GM12878 (cell line): ENCODE results near the gene IL22. TPM values are rescaled to one million over a fixed set of nuclear protein-coding genes. Genes with fewer than 3 reads are reported as not detected.

Experiments
- ATAC-seq: fragments of 200-7000 bp; cut with Tn5 transposase; 3 replicates; pipeline ENCODE4 v1.9.1; 2020; ENCODE audit warnings: mild to moderate bottlenecking, moderate library complexity
- BruUV-seq: library from RNA; stranded (reverse); fragments of 400-500 nt; replicated peaks from 2 replicates; lab custom pipeline; 2021; lab: Mats Ljungman, UMichigan
- CTCF ChIA-PET: fragments of 300-600 bp; sonication (Branson Sonifier 250); formaldehyde crosslinking; extraction: SDS; loops from one replicate; lab custom pipeline; 2021; ENCODE audit warnings: inconsistent platforms; lab: Yijun Ruan, JAX
- POLR2A ChIA-PET: fragments of 350-600 bp; formaldehyde crosslinking; extraction: SDS; loops from one replicate; lab custom pipeline; 2021; ENCODE audit warnings: inconsistent platforms; lab: Charles Lee
- RAD21 ChIA-PET: fragments of 300-600 bp; sonication (Branson Sonifier 250); formaldehyde crosslinking; loops from one replicate; lab custom pipeline; 2023; ENCODE audit warnings: antibody characterized with exemption; ENCODE audit not compliant: unreplicated experiment; lab: Charles Lee
- SMC1A ChIA-PET: fragments of 300-600 bp; sonication (Branson Sonifier 250); formaldehyde crosslinking; loops from one replicate; lab custom pipeline; 2023; ENCODE audit not compliant: unreplicated experiment, uncharacterized antibody; lab: Charles Lee
- DNase-seq: peaks from one replicate; pipeline ENCODE4 v3.0.0-alpha.2; 2011; ENCODE audit warnings: low read depth, low spot score
- FAIRE-seq: peaks from 3 replicates; lab custom pipeline; 2011; peaks lifted over from hg19 to GRCh38; lab: Jason Lieb, UNC
- H2AFZ ChIP-seq: 2 replicates; pipeline ENCODE4 v1.6.0; 2011; ENCODE audit warnings: low read depth, low read length, control low read depth; ENCODE audit not compliant: control insufficient read depth
- H3K27ac ChIP-seq: 2 replicates; pipeline ENCODE4 v1.5.1; 2011; ENCODE audit warnings: control low read depth; ENCODE audit not compliant: control insufficient read depth, insufficient read depth
- H3K27me3 ChIP-seq, 2 experiments: replicated peaks in 1 of 2; 2 replicates each; pipeline versions ENCODE4 v1.6.0 to v1.6.1; 2011; ENCODE audit warnings: low read length in 1 of 2; ENCODE audit not compliant: control insufficient read depth in 2 of 2, insufficient read depth in 2 of 2
- H3K36me3 ChIP-seq, 2 experiments: 2 replicates each; pipeline ENCODE4 v1.5.1; 2011; ENCODE audit warnings: low read length in 1 of 2; ENCODE audit not compliant: control insufficient read depth in 2 of 2, insufficient read depth in 2 of 2
- H3K4me1 ChIP-seq: 2 replicates; pipeline ENCODE4 v1.6.1; 2011; ENCODE audit warnings: mild to moderate bottlenecking, low read length, moderate library complexity, mixed read lengths; ENCODE audit not compliant: control insufficient read depth, insufficient read depth
- H3K4me2 ChIP-seq: 2 replicates; pipeline ENCODE4 v1.6.0; 2011; ENCODE audit warnings: control low read depth; ENCODE audit not compliant: control insufficient read depth, insufficient read depth
- H3K4me3 ChIP-seq: fragments of 200-600 bp; sonication (generic); 2 replicates; pipeline ENCODE4 v1.5.1; 2016
- H3K79me2 ChIP-seq: 2 replicates; pipeline ENCODE4 v1.6.0; 2011; ENCODE audit warnings: low read length; ENCODE audit not compliant: control insufficient read depth, insufficient read depth
- H3K9ac ChIP-seq: 2 replicates; pipeline ENCODE4 v1.8.0; 2011; ENCODE audit warnings: low read length, control low read depth, mixed read lengths; ENCODE audit not compliant: control insufficient read depth, insufficient read depth
- H3K9me3 ChIP-seq: replicated peaks from 3 replicates; pipeline ENCODE4 v1.5.1; 2011; ENCODE audit warnings: mild to moderate bottlenecking, low read length; ENCODE audit not compliant: control insufficient read depth, insufficient read depth
- H4K20me1 ChIP-seq: 2 replicates; pipeline ENCODE4 v1.6.0; 2011; ENCODE audit not compliant: control insufficient read depth, insufficient read depth
- BRCA1 ChIP-seq: IDR thresholded peaks from 2 replicates; pipeline ENCODE4 v1.6.1; 2011; ENCODE audit warnings: low read depth, low read length, improper control_type of control experiment
- CREB1 ChIP-seq: IDR thresholded peaks from 2 replicates; pipeline ENCODE4 v1.6.1; 2012; ENCODE audit warnings: low read depth, mild to moderate bottlenecking, inconsistent platforms
- CREM ChIP-seq: IDR thresholded peaks from 2 replicates; pipeline ENCODE4 v1.6.1; 2014; ENCODE audit warnings: antibody characterized with exemption, low read depth
- FOXK2 ChIP-seq: fragments of 450-650 bp; IDR thresholded peaks from 2 replicates; pipeline ENCODE4 v1.6.1; 2017; ENCODE audit warnings: mild to moderate bottlenecking, moderate library complexity
- MEF2B ChIP-seq: fragments of 450-650 bp; IDR thresholded peaks from 2 replicates; pipeline ENCODE4 v1.6.1; 2018; ENCODE audit warnings: mild to moderate bottlenecking, moderate library complexity; ENCODE audit not compliant: partially characterized antibody, poor library complexity, severe bottlenecking
- NBN ChIP-seq: fragments of 450-650 bp; IDR thresholded peaks from 2 replicates; pipeline ENCODE4 v1.6.1; 2016
- PML ChIP-seq: IDR thresholded peaks from 2 replicates; pipeline ENCODE4 v1.6.1; 2012; ENCODE audit warnings: low read length, inconsistent platforms
- RB1 ChIP-seq: fragments of 450-650 bp; formaldehyde crosslinking; IDR thresholded peaks from 2 replicates; pipeline ENCODE4 v1.6.1; 2017; ENCODE audit warnings: mild to moderate bottlenecking, borderline replicate concordance
- REST ChIP-seq: IDR thresholded peaks from 2 replicates; pipeline ENCODE4 v1.6.1; 2012; ENCODE audit warnings: mild to moderate bottlenecking, low read depth, low read length
- SIN3A ChIP-seq: IDR thresholded peaks from 2 replicates; pipeline ENCODE4 v1.6.1; 2012; ENCODE audit warnings: low read depth, low read length, improper control_type of control experiment
- STAT1 ChIP-seq: fragments of 450-650 bp; conservative IDR thresholded peaks from 2 replicates; pipeline ENCODE4 v1.6.1; 2014; ENCODE audit warnings: antibody characterized with exemption, mild to moderate bottlenecking
- SUPT20H ChIP-seq: IDR thresholded peaks from 2 replicates; pipeline ENCODE4 v1.6.1; 2011; ENCODE audit warnings: low read depth, mild to moderate bottlenecking, low read length, moderate library complexity, borderline replicate concordance; ENCODE audit not compliant: control insufficient read depth
- TARDBP ChIP-seq: IDR thresholded peaks from 2 replicates; pipeline ENCODE4 v1.6.1; 2016; ENCODE audit warnings: borderline replicate concordance
- USF2 ChIP-seq: IDR thresholded peaks from 2 replicates; pipeline ENCODE4 v1.6.1; 2011; ENCODE audit warnings: low read depth, low read length, improper control_type of control experiment, borderline replicate concordance
- YBX1 ChIP-seq: fragments of 450-650 bp; IDR thresholded peaks from 2 replicates; pipeline ENCODE4 v1.6.1; 2016; ENCODE audit warnings: antibody characterized with exemption
- ZBTB11 ChIP-seq: fragments of 450-650 bp; formaldehyde crosslinking; IDR thresholded peaks from 2 replicates; pipeline ENCODE4 v1.5.0; 2022; ENCODE audit warnings: mild to moderate bottlenecking, missing genetic modification characterization
- ZNF24 ChIP-seq: fragments of 450-650 bp; IDR thresholded peaks from 2 replicates; pipeline ENCODE4 v1.6.1; 2017; ENCODE audit warnings: antibody characterized with exemption, mild to moderate bottlenecking
- ZZZ3 ChIP-seq: IDR thresholded peaks from 2 replicates; pipeline ENCODE4 v1.6.1; 2011; ENCODE audit warnings: low read depth; ENCODE audit not compliant: control insufficient read depth, insufficient read length
- WGBS: methylation state at CpG from one replicate; pipeline ENCODE4 v1.1.6; 2016; ENCODE audit warnings: low lambda C conversion rate; ENCODE audit not compliant: insufficient replicate concordance, insufficient coverage; ENCODE audit errors: missing lambda C conversion rate; 5-methylcytosine and 5-hydroxymethylcytosine counted together
- in situ Hi-C: fragments of 300-500 bp; cut with MboI; formaldehyde crosslinking; loops from 9 replicates; pipeline ENCODE4 v1.14.3; 2018; ENCODE audit warnings: mixed read lengths
- intact Hi-C: fragments of 100-400 bp; cut with micrococcal nuclease; formaldehyde crosslinking; loops from one replicate; pipeline ENCODE4 v1.14.2; 2022; ENCODE audit not compliant: unreplicated experiment
- polyA plus RNA-seq, 11 experiments: library from polyadenylated mRNA; depleted of rRNA in 4 of 11; unstranded in 6 of 11; stranded (reverse) in 5 of 11; fragments of >200 nt; fragmentation: Nextera tagmentation in 4 of 11; fragmentation: Illumina TruSeq in 1 of 11; extraction: Ambion mirVana in 4 of 11; extraction: Trizol in 1 of 11; gene quantifications; 1 replicate in 1 of 11; 2 replicates in 10 of 11; pipeline versions ENCODE4 v1.2.1 to v1.2.3, GENCODE V29; 2011 to 2016; ENCODE audit warnings: inconsistent platforms in 2 of 11, missing spikeins in 2 of 11, low read depth in 1 of 11
- total RNA-seq, 4 experiments: library from RNA; depleted of rRNA in 3 of 4; stranded (reverse); fragments of >200 nt in 3 of 4; fragmentation: Illumina TruSeq in 1 of 4; extraction: Trizol in 1 of 4; gene quantifications; 2 replicates each; pipeline versions ENCODE4 v1.2.1 to v1.2.3, GENCODE V29; 2013 to 2021

IL22 gene
- total and polyA plus RNA-seq, 10 of the 15 experiments (the other 5 are each of a cell fraction or from before 2014, with no cell fraction given) = not detected

- ChIA-PET POLR2A (interaction anchor here (1.0 kb wide), 1 partner anchor 9 kb away, joined by 3 read pairs; no protein-coding TSS in a partner anchor), CTCF (interaction anchor here (1.3 kb wide), 1 partner anchor 32 kb away, joined by 3 read pairs; no protein-coding TSS in a partner anchor), SMC1A (interaction anchor here (0.9 kb wide), 1 partner anchor 48 kb away, joined by 6 read pairs; no protein-coding TSS in a partner anchor), RAD21 (no interaction called here)
- FAIRE-seq (no peak), DNase-seq (no peak), ATAC-seq (no peak)
- in situ Hi-C loops = no loop called here
- Histone ChIP-seq H3K36me3 (no peaks in the 10 kb centered on the region), H3K27ac (no peak overlapping the region), H4K20me1 (no peaks in the 10 kb centered on the region), H3K27me3 (no peaks in the 10 kb centered on the region), H3K4me3 (no peak overlapping the region), H3K9me3 (no peaks in the 10 kb centered on the region), H2AFZ (no peak overlapping the region), H3K4me1 (no peaks in the 10 kb centered on the region), H3K4me2 (no peak overlapping the region), H3K79me2 (no peaks in the 10 kb centered on the region), H3K9ac (no peak overlapping the region)
- no peak for TF ChIP-seq CREB1
- TF ChIP-seq PML = no peak
- no peak for TF ChIP-seq BRCA1
- TF ChIP-seq STAT1 = no peak
- TF ChIP-seq ZNF24 = no peak
- TF ChIP-seq YBX1 = no peak
- no peak for TF ChIP-seq USF2
- no peak for TF ChIP-seq FOXK2
- TF ChIP-seq NBN = no peak
- no peak for TF ChIP-seq SUPT20H
- no peak for TF ChIP-seq MEF2B
- no peak for TF ChIP-seq REST
- no peak for TF ChIP-seq ZZZ3
- TF ChIP-seq TARDBP = no peak
- no peak for TF ChIP-seq CREM
- TF ChIP-seq RB1 = no peak
- TF ChIP-seq ZBTB11 (CRISPR knock-in tag) = no peak
- no peak for TF ChIP-seq SIN3A
- intact Hi-C loops = no loop called here
- WGBS = 65% methylated on average over 6 of the region's 6 CpGs
- no TSS peak for BruUV-seq
Measured at GRCh38 chr12:68267892-68268396, 14.5 kb upstream of the IL22 start.
